ENCODE data around the gene PDE12.

GRCh38 chr3:57582474-57583168, 26.5 kb downstream of the PDE12 start:
- peak; percentile 75 for TF ChIP-seq CTCF (IDR thresholded peaks at IDR 0.05)
- no peak for TF ChIP-seq ZFX (IDR thresholded peaks at IDR 0.05; ENCODE audit: borderline replicate concordance)
